HG02759 (cell line): ENCODE results near the gene MARCHF10.
A peak's percentile ranks its signal among the peaks of the same experiment; 100 is the strongest.

Source experiments
- ATAC-seq: cut with Tn5 transposase; IDR thresholded peaks from one replicate; pipeline ENCODE4 v1.9.1; 2021; ENCODE audit warnings: mild to moderate bottlenecking, moderate library complexity; ENCODE audit not compliant: unreplicated experiment

Gene MARCHF10

GRCh38 chr17:62664336-62665120 is 143.6 kb downstream of the MARCHF10 start:
- ATAC-seq = no peak

- no peak for ATAC-seq
Observed at GRCh38 chr17:62663304-62663703, 144.8 kb downstream of the MARCHF10 start.

GRCh38 chr17:62662855-62663254 is 145.3 kb downstream of the MARCHF10 start:
- no peak for ATAC-seq

- no peak for ATAC-seq
Observed at GRCh38 chr17:62661337-62661736, 146.8 kb downstream of the MARCHF10 start.

- ATAC-seq = no peak
Observed at GRCh38 chr17:62660629-62661118, 147.4 kb downstream of the MARCHF10 start.

- ATAC-seq = no peak
Observed at GRCh38 chr17:62658136-62658920, 149.8 kb downstream of the MARCHF10 start.

GRCh38 chr17:62657690-62658089 is 150.4 kb downstream of the MARCHF10 start:
- ATAC-seq = no peak

GRCh38 chr17:62657145-62657665 is 150.9 kb downstream of the MARCHF10 start:
- ATAC-seq = no peak

- ATAC-seq = no peak
Observed at GRCh38 chr17:62656446-62656845, 151.7 kb downstream of the MARCHF10 start.

- no peak for ATAC-seq
Observed at GRCh38 chr17:62655656-62656055, 152.5 kb downstream of the MARCHF10 start.

GRCh38 chr17:62653826-62654761 is 154.0 kb downstream of the MARCHF10 start:
- no peak for ATAC-seq

GRCh38 chr17:62653002-62653825 is 154.9 kb downstream of the MARCHF10 start:
- peak; percentile 88 for ATAC-seq

- ATAC-seq = no peak
Observed at GRCh38 chr17:62652251-62653001, 155.7 kb downstream of the MARCHF10 start.
